Renal cortical epithelial cell (primary cell): ENCODE data around the gene METTL24. TPM values are rescaled to one million over a fixed set of nuclear protein-coding genes. Genes with fewer than 3 reads are reported as not detected.

ENCODE experiments used
- DNase-seq: peaks from one replicate; pipeline ENCODE4 v3.0.0-alpha.2; 2011; ENCODE audit warnings: low read depth
- total RNA-seq: library from RNA; depleted of rRNA; stranded (reverse); fragments of >200 nt; gene quantifications from 2 replicates; pipeline ENCODE4 v1.2.3, GENCODE V29; 2014

METTL24 gene
- total RNA-seq = 0.10 TPM in 1 of 2 replicates, not detected in the other

- DNase-seq = no peak
Observed at GRCh38 chr6:110357664-110358552, at the start of gene METTL24. METTL24 (minus strand) TSS chr6:110358349; CDS start chr6:110358272, 77 bp downstream.

DNA sequence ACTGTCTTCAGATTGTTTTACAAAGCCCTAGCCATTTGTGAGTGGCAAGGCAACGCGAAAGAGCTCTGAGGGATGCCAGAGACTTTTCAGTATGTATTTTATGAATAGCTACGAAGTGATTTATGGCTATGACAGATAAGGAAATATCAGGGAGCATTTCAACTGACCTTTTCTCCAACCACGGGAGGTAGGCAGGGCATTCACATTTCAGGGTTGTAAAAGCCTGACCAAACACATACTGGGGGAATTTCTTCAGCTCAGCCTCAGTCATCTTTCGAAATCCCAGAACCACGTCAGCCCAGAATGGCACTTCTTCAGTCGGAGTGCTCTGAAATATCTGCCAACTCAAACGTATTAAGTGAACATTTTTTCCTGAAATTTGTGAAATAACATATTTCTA lies 46.5 kb upstream of the METTL24 start:
- DNase-seq = no peak

GRCh38 chr6:110401585-110402176 lies 43.5 kb upstream of the METTL24 start:
- DNase-seq = no peak

DNA sequence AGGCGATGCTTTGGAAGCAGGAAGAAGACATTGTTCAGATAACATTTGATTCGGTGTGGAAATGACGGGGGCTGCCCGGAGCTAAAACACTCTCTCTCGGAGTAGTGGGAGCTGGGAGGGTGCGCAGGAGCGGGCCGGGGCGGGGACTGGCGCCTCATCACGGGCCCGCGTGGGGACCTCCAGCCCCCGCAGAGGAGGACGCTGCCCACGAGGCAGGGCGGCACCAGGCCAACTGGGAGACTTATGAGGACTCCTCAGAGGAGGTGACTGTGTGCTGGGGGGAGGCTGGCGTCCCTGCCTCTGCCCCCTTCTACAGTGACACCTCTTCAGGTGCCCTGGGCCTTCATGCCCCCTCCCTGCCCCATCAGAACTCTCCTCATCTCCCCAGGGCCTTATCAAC lies 42.1 kb upstream of the METTL24 start:
- no peak for DNase-seq

- no peak for DNase-seq
Observed at GRCh38 chr6:110399219-110400071, 41.3 kb upstream of the METTL24 start.

- no peak for DNase-seq
Observed at GRCh38 chr6:110398778-110399177, 40.6 kb upstream of the METTL24 start.

DNA sequence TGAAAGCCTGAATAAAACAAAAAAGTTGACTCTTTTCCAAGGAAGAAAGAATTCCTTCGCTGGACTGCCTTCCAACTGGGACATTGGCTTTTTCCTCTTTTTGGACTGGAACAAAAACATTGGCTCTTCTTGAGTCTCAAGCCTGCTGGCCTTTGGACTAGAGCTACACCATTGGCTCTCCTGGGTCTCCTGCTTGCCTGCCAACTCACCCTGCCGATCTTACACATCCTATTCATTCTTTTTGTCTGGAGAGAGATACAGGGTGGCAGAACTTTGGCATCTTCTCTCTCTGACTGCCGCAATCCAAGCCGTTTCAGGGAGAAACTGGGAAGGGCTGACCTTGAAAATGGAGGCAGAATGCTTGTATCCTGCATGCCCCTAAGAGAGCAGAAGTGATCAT lies 37.1 kb upstream of the METTL24 start:
- DNase-seq = no peak

- no peak for DNase-seq
Observed at GRCh38 chr6:110394409-110394808, 36.3 kb upstream of the METTL24 start.

DNA sequence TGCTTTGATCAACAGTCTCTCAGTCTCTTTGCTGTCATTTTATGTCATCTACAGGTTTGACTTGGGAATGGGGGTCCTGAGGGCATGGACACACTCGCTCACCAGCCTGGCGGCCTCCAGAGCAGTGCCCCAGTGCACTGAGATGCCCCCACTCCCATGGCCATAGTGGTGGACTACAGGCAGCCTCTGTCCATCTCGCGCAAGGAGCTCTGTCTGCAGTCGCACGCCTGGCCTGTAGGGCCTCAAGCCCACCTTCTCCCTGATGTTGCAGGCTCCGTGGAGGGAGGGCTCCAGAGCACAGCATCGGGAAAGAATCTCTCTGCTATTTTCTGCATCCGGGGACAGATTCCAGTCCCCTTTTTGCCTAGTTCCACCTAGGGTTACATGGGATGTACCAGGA lies 34.6 kb upstream of the METTL24 start:
- DNase-seq = no peak

GRCh38 chr6:110390404-110390803 lies 32.3 kb upstream of the METTL24 start:
- DNase-seq = peak; percentile 45

GRCh38 chr6:110389689-110390382 lies 31.7 kb upstream of the METTL24 start:
- no peak for DNase-seq

- DNase-seq = no peak
Observed at GRCh38 chr6:110387986-110388385, 29.8 kb upstream of the METTL24 start.

DNA sequence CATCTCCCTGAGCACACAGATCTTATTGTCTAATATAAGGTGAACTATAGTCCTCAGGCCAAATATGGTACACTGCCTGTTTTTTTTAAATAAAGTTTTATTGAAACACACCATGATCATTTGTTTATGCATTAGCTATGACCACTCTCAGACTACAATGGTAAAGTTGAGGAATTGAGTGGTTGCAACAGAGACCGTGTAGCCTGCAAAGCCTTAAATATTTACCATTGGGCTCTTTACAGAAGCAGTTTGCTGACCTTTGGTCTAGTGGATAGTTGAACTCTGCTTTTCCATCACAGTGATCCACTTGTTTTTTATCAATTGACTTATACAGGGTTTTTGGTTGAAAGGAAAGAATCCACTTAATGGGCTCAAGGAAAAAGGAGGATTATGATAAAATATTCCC lies 27.3 kb upstream of the METTL24 start:
- DNase-seq = no peak

GRCh38 chr6:110378552-110378951 lies 20.4 kb upstream of the METTL24 start:
- no peak for DNase-seq

DNA sequence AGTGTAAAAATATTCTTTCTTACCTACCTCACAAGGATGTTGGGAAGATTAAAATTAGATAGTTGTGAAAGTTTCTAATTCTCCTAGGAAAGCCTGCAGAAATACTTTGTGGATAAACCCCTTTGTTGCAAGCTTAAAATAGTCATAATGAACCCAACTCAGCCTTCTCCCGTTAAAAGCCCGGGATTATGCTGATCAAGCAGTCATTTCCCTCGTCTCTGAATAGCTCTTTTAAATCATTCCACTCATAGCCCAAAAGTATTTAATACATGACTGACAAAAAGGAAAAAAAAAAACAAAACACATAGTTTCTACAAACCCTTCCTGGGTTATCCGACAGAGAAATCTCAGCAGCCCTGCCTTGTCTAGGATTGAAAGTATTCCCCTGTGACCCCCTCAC lies 10.9 kb upstream of the METTL24 start:
- DNase-seq = no peak

DNA sequence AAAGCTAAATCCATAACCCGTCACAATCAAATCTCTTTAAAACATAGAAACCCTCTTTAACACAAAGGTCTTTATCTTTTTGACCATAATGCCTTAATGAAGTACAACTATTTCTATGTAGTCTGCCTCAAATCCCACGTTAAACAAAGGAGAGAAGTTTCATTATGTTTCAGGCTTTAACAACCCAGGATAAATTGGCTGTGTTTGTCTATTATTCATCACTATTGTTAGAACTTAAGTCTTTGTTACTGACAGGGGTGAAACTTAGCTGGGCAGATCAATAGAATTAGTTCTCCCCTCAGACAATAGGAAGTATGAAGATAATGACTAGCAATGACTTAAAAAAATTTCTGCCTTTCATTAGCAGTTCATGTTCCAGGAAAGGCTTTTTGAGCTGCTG lies 10.1 kb upstream of the METTL24 start:
- DNase-seq = no peak

- no peak for DNase-seq
Observed at GRCh38 chr6:110367825-110368224, 9.7 kb upstream of the METTL24 start.

- no peak for DNase-seq
Observed at GRCh38 chr6:110366975-110367374, 8.8 kb upstream of the METTL24 start.

- DNase-seq = no peak
Observed at GRCh38 chr6:110366256-110366655, 8.1 kb upstream of the METTL24 start.

DNA sequence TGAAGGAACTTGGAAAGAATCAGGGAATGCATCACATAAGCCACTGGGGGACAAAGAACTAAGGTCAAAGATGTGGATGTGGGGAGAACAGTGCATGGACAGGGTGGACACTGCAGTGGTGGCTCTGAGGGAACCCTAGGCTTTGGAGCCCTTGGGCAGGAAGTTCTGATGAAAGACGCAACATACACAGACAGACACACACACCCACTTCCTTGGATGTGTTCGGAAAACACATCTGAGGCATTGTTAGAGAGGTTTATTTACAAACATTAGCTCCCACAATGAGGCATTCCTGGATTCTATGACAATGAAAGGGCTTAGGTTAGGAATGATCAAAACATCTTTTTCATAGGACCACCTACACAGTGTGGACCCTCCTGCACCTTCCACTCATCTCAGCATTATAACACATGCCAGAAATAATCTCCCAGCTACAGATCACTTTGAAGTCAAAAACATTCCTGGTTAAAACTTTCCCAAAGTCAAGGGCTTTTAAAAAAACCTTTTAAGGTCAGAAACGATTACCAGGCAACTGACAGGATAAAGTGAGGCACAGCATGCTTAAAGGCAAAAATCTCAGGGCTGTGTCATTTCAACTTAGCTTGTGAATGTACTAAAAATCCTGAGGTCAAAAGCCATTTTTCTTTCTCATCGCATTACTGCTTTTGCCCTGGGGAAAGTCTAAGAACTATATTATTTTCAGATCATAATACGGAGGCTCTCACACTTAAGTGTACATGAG lies 6.4 kb upstream of the METTL24 start:
- no peak for DNase-seq

GRCh38 chr6:110363748-110364147 lies 5.6 kb upstream of the METTL24 start:
- no peak for DNase-seq
